ENCODE measurements around the gene RGS6.

The RGS6 gene

GRCh38 chr14:72614365-72614764, 682.1 kb downstream of the RGS6 start:
- DNase-seq = no peak

- no peak for DNase-seq
Observed at GRCh38 chr14:72614891-72615415, 682.7 kb downstream of the RGS6 start.

GRCh38 chr14:72615451-72616121, 683.4 kb downstream of the RGS6 start:
- no peak for DNase-seq

Data from NCI-H2107 (cell line).